HCT116 (cell line): ENCODE data around the gene EMP2. TPM values are rescaled to one million over a fixed set of nuclear protein-coding genes. Genes with fewer than 3 reads are reported as not detected.

Source experiments
- ATAC-seq: fragments of 200-7000 bp; cut with Tn5 transposase; 2 replicates; pipeline ENCODE4 v1.9.1; 2020; ENCODE audit warnings: mild to moderate bottlenecking, moderate library complexity
- BruUV-seq: library from RNA; stranded (reverse); fragments of 400-500 nt; replicated peaks from 2 replicates; lab custom pipeline; 2021; lab: Mats Ljungman, UMichigan
- CTCF ChIA-PET: fragments of 300-600 bp; sonication (Branson Sonifier 250); formaldehyde crosslinking; loops from one replicate; lab custom pipeline; 2021; ENCODE audit warnings: antibody characterized with exemption; lab: Charles Lee
- POLR2A ChIA-PET: fragments of 300-600, 350-600 bp; sonication (Branson Sonifier 250); formaldehyde crosslinking; loops from one replicate; lab custom pipeline; 2021; ENCODE audit warnings: antibody characterized with exemption; lab: Charles Lee
- RAD21 ChIA-PET, 2 experiments: fragments of 300-600 bp; sonication (Branson Sonifier 250); formaldehyde crosslinking; loops; one replicate each; lab custom pipeline; 2023; ENCODE audit warnings: low total read pairs in 2 of 2; ENCODE audit not compliant: uncharacterized antibody in 2 of 2, unreplicated experiment in 2 of 2, low non-redundant PET in 1 of 2; lab: Charles Lee
- DNase-seq: peaks from one replicate; pipeline ENCODE4 v3.0.0-alpha.2; 2010; ENCODE audit warnings: low read depth, low spot score
- H2AFZ ChIP-seq: fragments of 200-600 bp; shearing (Covaris generic), sonication (generic); 2 replicates; pipeline ENCODE4 v1.6.1; 2017; ENCODE audit warnings: low read depth, mixed run types, mixed read lengths, antibody characterized with exemption, low read length; ENCODE audit not compliant: poor library complexity, severe bottlenecking
- H3K27ac ChIP-seq: 2 replicates; pipeline ENCODE4 v1.5.1; 2012; ENCODE audit warnings: low read depth, low read length
- H3K27me3 ChIP-seq: fragments of 200-600 bp; sonication (generic); 2 replicates; pipeline ENCODE4 v1.6.1; 2016; ENCODE audit warnings: mixed run types, low read length, mixed read lengths; ENCODE audit not compliant: insufficient read depth
- H3K36me3 ChIP-seq, 2 experiments: fragments of 200-500 bp in 1 of 2; fragments of 200-600 bp in 1 of 2; sonication (Bioruptor generic) in 1 of 2; sonication (generic) in 1 of 2; 2 replicates each; pipeline versions ENCODE4 v1.5.1 to v1.6.1; 2014 to 2016; ENCODE audit warnings: low read length in 2 of 2, inconsistent platforms in 1 of 2, mixed read lengths in 1 of 2, mixed run types in 1 of 2; ENCODE audit not compliant: insufficient read depth in 2 of 2, control insufficient read depth in 1 of 2
- H3K4me1 ChIP-seq, 2 experiments: fragments of 200-600 bp in 1 of 2; sonication (generic) in 1 of 2; 2 replicates each; pipeline versions ENCODE4 v1.5.1 to v1.6.1; 2012 to 2017; ENCODE audit warnings: low read length in 2 of 2, inconsistent platforms in 1 of 2, mild to moderate bottlenecking in 1 of 2, mixed read lengths in 1 of 2, mixed run types in 1 of 2, moderate library complexity in 1 of 2; ENCODE audit not compliant: insufficient read depth in 2 of 2, control insufficient read depth in 1 of 2
- H3K4me2 ChIP-seq: fragments of 200-600 bp; sonication (generic); 2 replicates; pipeline ENCODE4 v1.6.1; 2017; ENCODE audit warnings: mixed run types, low read length, mixed read lengths
- H3K4me3 ChIP-seq, 2 experiments: fragments of 200-600 bp in 1 of 2; sonication (generic) in 1 of 2; replicated peaks in 1 of 2; 2 replicates each; pipeline ENCODE4 v1.5.1; 2011 to 2016; ENCODE audit warnings: low read length in 2 of 2, control low read depth in 1 of 2, low read depth in 1 of 2, mild to moderate bottlenecking in 1 of 2, mixed read lengths in 1 of 2, mixed run types in 1 of 2
- H3K79me2 ChIP-seq: fragments of 200-600 bp; sonication (generic); 2 replicates; pipeline ENCODE4 v1.6.1; 2017; ENCODE audit warnings: mild to moderate bottlenecking, mixed run types, low read length, moderate library complexity, mixed read lengths; ENCODE audit not compliant: insufficient read depth
- H3K9ac ChIP-seq: fragments of 200-600 bp; sonication (generic); 2 replicates; pipeline ENCODE4 v1.6.1; 2016; ENCODE audit warnings: low read length, mixed read lengths
- H3K9me2 ChIP-seq: fragments of 200-600 bp; sonication (generic), shearing (Covaris generic); 2 replicates; pipeline ENCODE4 v1.6.1; 2017; ENCODE audit warnings: mixed run types, mild to moderate bottlenecking, moderate library complexity; ENCODE audit not compliant: insufficient read depth
- H3K9me3 ChIP-seq, 2 experiments: fragments of 200-500 bp in 1 of 2; fragments of 200-600 bp in 1 of 2; sonication (Bioruptor generic) in 1 of 2; sonication (generic) in 1 of 2; 2 replicates each; pipeline ENCODE4 v1.6.1; 2014 to 2017; ENCODE audit warnings: low read length in 2 of 2, mixed read lengths in 2 of 2, inconsistent platforms in 1 of 2, low read depth in 1 of 2, mild to moderate bottlenecking in 1 of 2, mixed run types in 1 of 2, moderate library complexity in 1 of 2; ENCODE audit not compliant: control insufficient read depth in 1 of 2, insufficient read depth in 1 of 2
- H4K20me1 ChIP-seq: fragments of 200-600 bp; sonication (generic), shearing (Covaris generic); 2 replicates; pipeline ENCODE4 v1.6.1; 2017; ENCODE audit warnings: mixed run types, mild to moderate bottlenecking, moderate library complexity; ENCODE audit not compliant: insufficient read depth
- EGR1 ChIP-seq: IDR thresholded peaks from 2 replicates; pipeline ENCODE4 v1.6.1; 2012; ENCODE audit warnings: low read depth
- ELF1 ChIP-seq: IDR thresholded peaks from 2 replicates; pipeline ENCODE4 v1.6.1; 2012; ENCODE audit warnings: low read depth, borderline replicate concordance
- EZH2 ChIP-seq: fragments of 200-600 bp; sonication (generic); IDR thresholded peaks from 2 replicates; pipeline ENCODE4 v1.6.1; 2017; ENCODE audit warnings: antibody characterized with exemption, mixed run types
- FOSL1 ChIP-seq: IDR thresholded peaks from 2 replicates; pipeline ENCODE4 v1.6.1; 2012; ENCODE audit warnings: low read depth
- JUND ChIP-seq: IDR thresholded peaks from 2 replicates; pipeline ENCODE4 v1.6.1; 2012
- SP1 ChIP-seq: IDR thresholded peaks from 2 replicates; pipeline ENCODE4 v1.6.1; 2012; ENCODE audit warnings: low read depth
- SRF ChIP-seq: IDR thresholded peaks from 2 replicates; pipeline ENCODE4 v1.6.1; 2012; ENCODE audit warnings: low read depth
- TCF7L2 ChIP-seq: IDR thresholded peaks from 2 replicates; pipeline ENCODE4 v1.7.0; 2011; ENCODE audit warnings: borderline replicate concordance, inconsistent platforms; ENCODE audit not compliant: insufficient read depth, insufficient read length; ENCODE audit errors: extremely low read depth
- YY1 ChIP-seq: IDR thresholded peaks from 2 replicates; pipeline ENCODE4 v1.6.1; 2011; ENCODE audit warnings: low read length, low read depth, moderate library complexity, mild to moderate bottlenecking; ENCODE audit not compliant: insufficient replicate concordance; ENCODE audit errors: extremely low read depth
- ZFX ChIP-seq: fragments of 450-650 bp; IDR thresholded peaks from 2 replicates; pipeline ENCODE4 v1.6.1; 2017
- ZNF274 ChIP-seq: fragments of 200-500 bp; sonication (Bioruptor generic); IDR thresholded peaks from 2 replicates; pipeline ENCODE4 v1.6.1; 2014; ENCODE audit warnings: mild to moderate bottlenecking, low read depth, low read length, inconsistent platforms
- intact Hi-C: fragments of 100-400 bp; cut with micrococcal nuclease; formaldehyde crosslinking; loops from 2 replicates; pipeline ENCODE4 v1.10.0; 2022
- total RNA-seq: library from RNA; stranded (reverse); gene quantifications from one replicate; pipeline ENCODE4 v1.2.1, GENCODE V29; 2021; ENCODE audit not compliant: unreplicated experiment
- TF ChIP-seq, protein P1 (sequence below), 3 experiments: fragments of 200-600 bp in 1 of 3; sonication (generic) in 1 of 3; IDR thresholded peaks in 2 of 3; conservative IDR thresholded peaks in 1 of 3; 2 replicates each; pipeline ENCODE4 v1.5.1; 2012 to 2017; ENCODE audit warnings: low read depth in 2 of 3, low read length in 2 of 3, antibody characterized with exemption in 1 of 3, borderline replicate concordance in 1 of 3, control low read depth in 1 of 3, mild to moderate bottlenecking in 1 of 3, mixed read lengths in 1 of 3, mixed run types in 1 of 3, moderate library complexity in 1 of 3; ENCODE audit not compliant: insufficient read depth in 1 of 3
- TF ChIP-seq, protein P2 (sequence below): IDR thresholded peaks from 2 replicates; pipeline ENCODE4 v1.6.1; 2012; ENCODE audit warnings: low read depth
- TF ChIP-seq, protein P3 (sequence below): IDR thresholded peaks from 2 replicates; pipeline ENCODE4 v1.6.1; 2011; ENCODE audit warnings: mild to moderate bottlenecking, low read length, moderate library complexity; ENCODE audit not compliant: insufficient replicate concordance; ENCODE audit errors: extremely low read depth

Gene EMP2
- total RNA-seq, 1 experiment from 2014 or later = 32.6 TPM

DNA sequence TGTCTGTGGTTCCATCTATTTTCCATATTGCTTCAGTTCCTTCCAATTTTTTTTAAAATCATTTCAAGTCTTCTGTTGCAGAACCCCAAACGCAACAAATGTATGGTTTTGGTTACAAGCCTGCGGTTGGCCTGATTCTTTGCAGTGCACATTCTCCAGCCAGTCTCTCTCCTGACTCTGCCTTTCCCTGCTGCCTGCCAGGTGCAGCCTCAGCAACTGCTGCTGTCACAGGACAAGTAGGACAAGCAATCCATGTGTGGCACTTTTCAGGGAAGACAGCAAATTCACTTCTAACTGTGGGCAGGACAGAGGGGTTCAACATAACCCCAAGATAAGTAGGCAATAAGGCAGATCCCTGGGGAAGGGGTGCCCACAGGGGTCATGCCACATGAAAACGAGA, 24.2 kb downstream of the EMP2 start:
- ATAC-seq = no peak
- ChIA-PET CTCF (no interaction called here), RAD21 (no interaction called here), POLR2A (no interaction called here)
- H3K36me3 ChIP-seq = no peaks in the 10 kb centered on the region
- no peaks in the 10 kb centered on the region for H4K20me1 ChIP-seq
- H3K9me2 ChIP-seq = no peaks in the 10 kb centered on the region
- H3K9me3 ChIP-seq = no peaks in the 10 kb centered on the region
- DNase-seq = no peak
- no peaks in the 10 kb centered on the region for H3K4me1 ChIP-seq
- H2AFZ ChIP-seq = no peak overlapping the region
- no peaks in the 10 kb centered on the region for H3K27me3 ChIP-seq
- BruUV-seq = no TSS peak
- no peak overlapping the region for H3K9ac ChIP-seq
- H3K79me2 ChIP-seq = no peaks in the 10 kb centered on the region; the same call in 1 of the 2 replicates
- H3K4me2 ChIP-seq = no peak overlapping the region
- intact Hi-C loops = no loop called here
- H3K27ac ChIP-seq = no peak overlapping the region
- no peak for TF ChIP-seq SP1
- TF ChIP-seq ELF1 = no peak
- TF ChIP-seq EZH2 = no peak
- TF ChIP-seq SRF = no peak
- TF ChIP-seq EGR1 = no peak
- TF ChIP-seq TCF7L2 = no peak
- TF ChIP-seq ZFX = no peak
- TF ChIP-seq FOSL1 = no peak
- no peak for TF ChIP-seq ZNF274
- TF ChIP-seq, protein P1, sequence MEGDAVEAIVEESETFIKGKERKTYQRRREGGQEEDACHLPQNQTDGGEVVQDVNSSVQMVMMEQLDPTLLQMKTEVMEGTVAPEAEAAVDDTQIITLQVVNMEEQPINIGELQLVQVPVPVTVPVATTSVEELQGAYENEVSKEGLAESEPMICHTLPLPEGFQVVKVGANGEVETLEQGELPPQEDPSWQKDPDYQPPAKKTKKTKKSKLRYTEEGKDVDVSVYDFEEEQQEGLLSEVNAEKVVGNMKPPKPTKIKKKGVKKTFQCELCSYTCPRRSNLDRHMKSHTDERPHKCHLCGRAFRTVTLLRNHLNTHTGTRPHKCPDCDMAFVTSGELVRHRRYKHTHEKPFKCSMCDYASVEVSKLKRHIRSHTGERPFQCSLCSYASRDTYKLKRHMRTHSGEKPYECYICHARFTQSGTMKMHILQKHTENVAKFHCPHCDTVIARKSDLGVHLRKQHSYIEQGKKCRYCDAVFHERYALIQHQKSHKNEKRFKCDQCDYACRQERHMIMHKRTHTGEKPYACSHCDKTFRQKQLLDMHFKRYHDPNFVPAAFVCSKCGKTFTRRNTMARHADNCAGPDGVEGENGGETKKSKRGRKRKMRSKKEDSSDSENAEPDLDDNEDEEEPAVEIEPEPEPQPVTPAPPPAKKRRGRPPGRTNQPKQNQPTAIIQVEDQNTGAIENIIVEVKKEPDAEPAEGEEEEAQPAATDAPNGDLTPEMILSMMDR (IDR thresholded peaks at IDR 0.05 in 2 of 3, conservative IDR thresholded peaks at IDR 0.05 in 1 of 3; ENCODE audit: borderline replicate concordance in 1 of 3, insufficient read depth in 1 of 3, low read depth in 2 of 3, low read length in 2 of 3) = no peak
- no peak for TF ChIP-seq JUND
- TF ChIP-seq YY1 = no peak
- TF ChIP-seq, protein P2, sequence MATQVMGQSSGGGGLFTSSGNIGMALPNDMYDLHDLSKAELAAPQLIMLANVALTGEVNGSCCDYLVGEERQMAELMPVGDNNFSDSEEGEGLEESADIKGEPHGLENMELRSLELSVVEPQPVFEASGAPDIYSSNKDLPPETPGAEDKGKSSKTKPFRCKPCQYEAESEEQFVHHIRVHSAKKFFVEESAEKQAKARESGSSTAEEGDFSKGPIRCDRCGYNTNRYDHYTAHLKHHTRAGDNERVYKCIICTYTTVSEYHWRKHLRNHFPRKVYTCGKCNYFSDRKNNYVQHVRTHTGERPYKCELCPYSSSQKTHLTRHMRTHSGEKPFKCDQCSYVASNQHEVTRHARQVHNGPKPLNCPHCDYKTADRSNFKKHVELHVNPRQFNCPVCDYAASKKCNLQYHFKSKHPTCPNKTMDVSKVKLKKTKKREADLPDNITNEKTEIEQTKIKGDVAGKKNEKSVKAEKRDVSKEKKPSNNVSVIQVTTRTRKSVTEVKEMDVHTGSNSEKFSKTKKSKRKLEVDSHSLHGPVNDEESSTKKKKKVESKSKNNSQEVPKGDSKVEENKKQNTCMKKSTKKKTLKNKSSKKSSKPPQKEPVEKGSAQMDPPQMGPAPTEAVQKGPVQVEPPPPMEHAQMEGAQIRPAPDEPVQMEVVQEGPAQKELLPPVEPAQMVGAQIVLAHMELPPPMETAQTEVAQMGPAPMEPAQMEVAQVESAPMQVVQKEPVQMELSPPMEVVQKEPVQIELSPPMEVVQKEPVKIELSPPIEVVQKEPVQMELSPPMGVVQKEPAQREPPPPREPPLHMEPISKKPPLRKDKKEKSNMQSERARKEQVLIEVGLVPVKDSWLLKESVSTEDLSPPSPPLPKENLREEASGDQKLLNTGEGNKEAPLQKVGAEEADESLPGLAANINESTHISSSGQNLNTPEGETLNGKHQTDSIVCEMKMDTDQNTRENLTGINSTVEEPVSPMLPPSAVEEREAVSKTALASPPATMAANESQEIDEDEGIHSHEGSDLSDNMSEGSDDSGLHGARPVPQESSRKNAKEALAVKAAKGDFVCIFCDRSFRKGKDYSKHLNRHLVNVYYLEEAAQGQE = no peak
- TF ChIP-seq, protein P3, sequence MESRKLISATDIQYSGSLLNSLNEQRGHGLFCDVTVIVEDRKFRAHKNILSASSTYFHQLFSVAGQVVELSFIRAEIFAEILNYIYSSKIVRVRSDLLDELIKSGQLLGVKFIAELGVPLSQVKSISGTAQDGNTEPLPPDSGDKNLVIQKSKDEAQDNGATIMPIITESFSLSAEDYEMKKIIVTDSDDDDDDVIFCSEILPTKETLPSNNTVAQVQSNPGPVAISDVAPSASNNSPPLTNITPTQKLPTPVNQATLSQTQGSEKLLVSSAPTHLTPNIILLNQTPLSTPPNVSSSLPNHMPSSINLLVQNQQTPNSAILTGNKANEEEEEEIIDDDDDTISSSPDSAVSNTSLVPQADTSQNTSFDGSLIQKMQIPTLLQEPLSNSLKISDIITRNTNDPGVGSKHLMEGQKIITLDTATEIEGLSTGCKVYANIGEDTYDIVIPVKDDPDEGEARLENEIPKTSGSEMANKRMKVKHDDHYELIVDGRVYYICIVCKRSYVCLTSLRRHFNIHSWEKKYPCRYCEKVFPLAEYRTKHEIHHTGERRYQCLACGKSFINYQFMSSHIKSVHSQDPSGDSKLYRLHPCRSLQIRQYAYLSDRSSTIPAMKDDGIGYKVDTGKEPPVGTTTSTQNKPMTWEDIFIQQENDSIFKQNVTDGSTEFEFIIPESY = no peak
- H3K4me3 ChIP-seq = no peak overlapping the region
